K562 (cell line): ENCODE measurements around the gene FXR1. TPM values are rescaled to one million over a fixed set of nuclear protein-coding genes. Genes with fewer than 3 reads are reported as not detected.

ENCODE experiments used
- ATAC-seq: fragments of 200-7000 bp; cut with Tn5 transposase; 3 replicates; pipeline ENCODE4 v1.9.1; 2020; ENCODE audit warnings: moderate library complexity
- BruUV-seq: library from RNA; stranded (reverse); fragments of 400-500 nt; replicated peaks from 2 replicates; lab custom pipeline; 2021; lab: Mats Ljungman, UMichigan
- CTCF ChIA-PET: fragments of 300-600 bp; formaldehyde crosslinking; extraction: SDS; loops from one replicate; lab custom pipeline; 2021; ENCODE audit warnings: low intra/inter-chr PET ratio; lab: Yijun Ruan, JAX
- POLR2A ChIA-PET: fragments of 300-600, 350-650 bp; sonication (Branson Sonifier 250); formaldehyde crosslinking; extraction: SDS; loops from one replicate; lab custom pipeline; 2021; ENCODE audit warnings: antibody characterized with exemption, inconsistent platforms; lab: Yijun Ruan, JAX
- DNase-seq, 4 experiments: peaks; one replicate each; pipeline versions ENCODE4 v3.0.0 to v3.0.0-alpha.2; 2011 to 2018; ENCODE audit warnings: low spot score in 3 of 4, mixed read lengths in 3 of 4; ENCODE audit errors: extremely low read depth in 1 of 4
- FAIRE-seq: peaks from 2 replicates; lab custom pipeline; 2011; peaks lifted over from hg19 to GRCh38; lab: Jason Lieb, UNC
- H2AFZ ChIP-seq: 2 replicates; pipeline ENCODE4 v1.6.0; 2011; ENCODE audit warnings: low read depth, low read length, control low read depth, inconsistent platforms
- H3K27ac ChIP-seq: fragments of 200-600 bp; 3 replicates; pipeline ENCODE4 v1.8.0; 2011; ENCODE audit warnings: low read depth, mild to moderate bottlenecking, control low read depth, inconsistent platforms, low read length, moderate library complexity, mixed read lengths; ENCODE audit errors: extremely low read depth
- H3K27me3 ChIP-seq, 2 experiments: fragments of 300-600 bp in 1 of 2; 2 replicates in 1 of 2; 3 replicates in 1 of 2; pipeline versions ENCODE4 v1.6.0 to v1.8.0; 2011; ENCODE audit warnings: inconsistent platforms in 2 of 2, low read length in 2 of 2, mild to moderate bottlenecking in 1 of 2, mixed read lengths in 1 of 2, moderate library complexity in 1 of 2; ENCODE audit not compliant: control insufficient read depth in 2 of 2, insufficient read depth in 2 of 2
- H3K36me3 ChIP-seq: fragments of 300-600 bp; 3 replicates; pipeline ENCODE4 v1.8.0; 2011; ENCODE audit warnings: mild to moderate bottlenecking, low read length, inconsistent platforms; ENCODE audit not compliant: control insufficient read depth, insufficient read depth
- H3K4me1 ChIP-seq, 2 experiments: fragments of 200-600 bp in 1 of 2; replicated peaks in 1 of 2; 2 replicates in 1 of 2; 3 replicates in 1 of 2; pipeline versions ENCODE4 v1.5.1 to v1.8.0; 2011; ENCODE audit warnings: inconsistent platforms in 2 of 2, low read length in 2 of 2, mild to moderate bottlenecking in 1 of 2, mixed read lengths in 1 of 2, moderate library complexity in 1 of 2; ENCODE audit not compliant: control insufficient read depth in 2 of 2, insufficient read depth in 2 of 2
- H3K4me2 ChIP-seq: 2 replicates; pipeline ENCODE4 v1.6.1; 2011; ENCODE audit warnings: low read length, control low read depth, inconsistent platforms, mixed read lengths; ENCODE audit not compliant: insufficient read depth
- H3K4me3 ChIP-seq: fragments of 200-600 bp; sonication (generic), shearing (Covaris generic); 2 replicates; pipeline ENCODE4 v1.5.1; 2016; ENCODE audit warnings: control low read depth, inconsistent platforms
- H3K79me2 ChIP-seq: fragments of 200-600 bp; 3 replicates; pipeline ENCODE4 v1.8.0; 2011; ENCODE audit warnings: low read length, inconsistent platforms; ENCODE audit not compliant: control insufficient read depth, insufficient read depth
- H3K9ac ChIP-seq, 2 experiments: 2 replicates each; pipeline versions ENCODE4 v1.6.0 to v1.6.1; 2011; ENCODE audit warnings: low read depth in 2 of 2, low read length in 2 of 2, control low read depth in 1 of 2, inconsistent platforms in 1 of 2, mild to moderate bottlenecking in 1 of 2, mixed read lengths in 1 of 2; ENCODE audit not compliant: insufficient read depth in 1 of 2
- H3K9me1 ChIP-seq: one replicate; pipeline ENCODE4 v1.6.0; 2011; ENCODE audit warnings: inconsistent platforms, mild to moderate bottlenecking, low read length, moderate library complexity; ENCODE audit not compliant: control insufficient read depth, insufficient read depth
- H3K9me3 ChIP-seq: replicated peaks from 2 replicates; pipeline ENCODE4 v1.5.1; 2011; ENCODE audit warnings: low read depth, low read length, inconsistent platforms; ENCODE audit not compliant: control insufficient read depth, insufficient read depth
- H4K20me1 ChIP-seq: replicated peaks from 2 replicates; pipeline ENCODE4 v1.6.1; 2011; ENCODE audit warnings: low read length, inconsistent platforms, mixed read lengths; ENCODE audit not compliant: control insufficient read depth, insufficient read depth
- CCAR2 ChIP-seq: fragments of 200-400 bp; formaldehyde crosslinking; IDR thresholded peaks from 2 replicates; pipeline ENCODE4 v1.6.1; 2017; ENCODE audit warnings: mild to moderate bottlenecking, low read depth, low read length
- KLF16 ChIP-seq: IDR thresholded peaks from 2 replicates; pipeline ENCODE4 v1.6.1; 2016; ENCODE audit warnings: antibody characterized with exemption
- NELFE ChIP-seq: IDR thresholded peaks from 2 replicates; pipeline ENCODE4 v1.6.1; 2011; ENCODE audit warnings: mild to moderate bottlenecking; ENCODE audit not compliant: insufficient read depth, insufficient read length
- POLR2AphosphoS2 ChIP-seq: IDR thresholded peaks from 2 replicates; pipeline ENCODE4 v1.6.1; 2012; ENCODE audit warnings: low read length, improper control_type of control experiment
- RBM17 ChIP-seq: fragments of 200-400 bp; formaldehyde crosslinking; IDR thresholded peaks from 2 replicates; pipeline ENCODE4 v1.6.1; 2017; ENCODE audit warnings: low read depth, mild to moderate bottlenecking, low read length, borderline replicate concordance
- RUNX1 ChIP-seq: sonication (generic); IDR thresholded peaks from 2 replicates; pipeline ENCODE4 v1.6.1; 2016; ENCODE audit warnings: antibody characterized with exemption, low read depth
- SP1 ChIP-seq: sonication (generic); formaldehyde crosslinking; IDR thresholded peaks from 2 replicates; pipeline ENCODE4 v1.8.1; 2022; ENCODE audit warnings: mild to moderate bottlenecking, missing genetic modification reagents
- SRF ChIP-seq, 2 experiments: fragments of 250-450, 450-650 bp in 1 of 2; sonication (Bioruptor Pico) in 1 of 2; sonication (generic) in 1 of 2; formaldehyde crosslinking; IDR thresholded peaks; 2 replicates each; pipeline versions ENCODE4 v1.5.0 to v1.5.1; 2020 to 2022; ENCODE audit warnings: mild to moderate bottlenecking in 1 of 2, missing genetic modification reagents in 1 of 2
- TCF3 ChIP-seq: sonication (generic); formaldehyde crosslinking; IDR thresholded peaks from 2 replicates; pipeline ENCODE4 v1.4.0; 2020; ENCODE audit warnings: mild to moderate bottlenecking, missing genetic modification reagents
- ZBTB8A ChIP-seq: fragments of 450-650 bp; IDR thresholded peaks from 2 replicates; pipeline ENCODE4 v1.6.1; 2018; ENCODE audit warnings: mild to moderate bottlenecking, moderate library complexity; ENCODE audit not compliant: partially characterized antibody
- ZNF134 ChIP-seq: fragments of 250-450 bp; sonication (Bioruptor Pico); conservative IDR thresholded peaks from 2 replicates; pipeline ENCODE4 v1.4.0; 2020
- ZNF174 ChIP-seq: fragments of 250-450 bp; sonication (Bioruptor Pico); IDR thresholded peaks from 2 replicates; pipeline ENCODE4 v1.4.0; 2020; ENCODE audit warnings: mild to moderate bottlenecking
- ZNF696 ChIP-seq: fragments of 250-450 bp; sonication (Bioruptor Pico); conservative IDR thresholded peaks from 2 replicates; pipeline ENCODE4 v1.4.0; 2020; ENCODE audit warnings: mild to moderate bottlenecking, moderate library complexity
- WGBS: fragments of 100-300 bp; shearing (Covaris generic); methylation state at CpG from one replicate; pipeline ENCODE4 v1.1.6; 2016; ENCODE audit warnings: low coverage, mixed read lengths; ENCODE audit not compliant: insufficient coverage; ENCODE audit errors: missing lambda C conversion rate; 5-methylcytosine and 5-hydroxymethylcytosine counted together
- in situ Hi-C: fragments of 300-500 bp; cut with MboI; formaldehyde crosslinking; loops from 4 replicates; pipeline ENCODE4 v1.15.0; 2018; ENCODE audit warnings: inconsistent platforms, mixed read lengths
- intact Hi-C: fragments of 100-400 bp; cut with micrococcal nuclease; formaldehyde crosslinking; loops from 2 replicates; pipeline ENCODE4 v1.14.2; 2022
- polyA plus RNA-seq, 8 experiments: library from polyadenylated mRNA; depleted of rRNA in 4 of 8; stranded (reverse) in 5 of 8; unstranded in 3 of 8; fragments of >200 nt; fragmentation: Nextera tagmentation in 2 of 8; fragmentation: Illumina TruSeq in 1 of 8; extraction: Ambion mirVana in 2 of 8; extraction: Trizol in 1 of 8; gene quantifications; 2 replicates each; pipeline versions ENCODE4 v1.2.1 to v1.2.3, GENCODE V29; 2011 to 2014; ENCODE audit warnings: inconsistent platforms in 1 of 8, missing spikeins in 1 of 8
- total RNA-seq, 7 experiments: library from RNA; depleted of rRNA in 6 of 7; stranded (reverse); fragments of >200 nt in 6 of 7; fragmentation: Illumina TruSeq in 2 of 7; extraction: Trizol in 2 of 7; gene quantifications; 2 replicates each; pipeline versions ENCODE4 v1.2.1 to v1.2.3, GENCODE V29; 2011 to 2021; ENCODE audit warnings: low replicate concordance in 1 of 7
- TF ChIP-seq, protein P1 (sequence below): fragments of 450-650 bp; conservative IDR thresholded peaks from 2 replicates; pipeline ENCODE4 v1.6.1; 2016; ENCODE audit warnings: missing genetic modification characterization, low read depth, mild to moderate bottlenecking, missing compliant biosample characterization, moderate library complexity
- TF ChIP-seq, protein P2 (sequence below): fragments of 450-650 bp; formaldehyde crosslinking; IDR thresholded peaks from 2 replicates; pipeline ENCODE4 v1.4.0; 2020; ENCODE audit warnings: mild to moderate bottlenecking, moderate library complexity

Gene FXR1
- total and polyA plus RNA-seq, 9 of the 15 experiments (the other 6 are each of a cell fraction or from before 2014, with no cell fraction given) = 59.4 to 177 (median 136) TPM

DNA sequence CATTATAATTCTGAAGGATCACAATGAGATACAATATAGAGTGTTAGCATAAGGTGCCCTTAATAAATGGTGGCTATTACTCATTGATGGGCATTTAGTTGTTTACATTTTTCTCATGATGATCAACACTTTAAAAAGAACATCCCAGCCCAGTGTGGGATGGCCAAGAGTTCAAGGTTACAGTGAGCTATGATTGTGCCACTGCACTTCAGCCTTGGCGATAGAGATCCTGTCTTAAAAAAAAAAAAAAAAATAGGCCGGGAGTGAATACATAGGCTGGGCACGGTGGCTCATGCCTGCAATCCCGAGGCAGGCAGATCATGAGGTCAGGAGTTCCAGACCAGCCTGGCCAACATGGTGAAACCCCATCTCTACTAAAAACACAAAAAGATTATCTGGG lies 1.6 kb upstream of the FXR1 start:
- FAIRE-seq = no peak
- H3K27me3 ChIP-seq = no peaks in the 10 kb centered on the region
- peaks cover 34% of the 10 kb centered on the region for H3K79me2 ChIP-seq
- POLR2A ChIA-PET = interaction anchor here (2.8 kb wide), 1 partner anchor 13 kb away, joined by 15 read pairs; no protein-coding TSS in a partner anchor
- no peak for ATAC-seq
- WGBS = 67% methylated on average over 3 of the region's 4 CpGs
- H4K20me1 ChIP-seq = peaks cover 29% of the 10 kb centered on the region
- no peak overlapping the region for H2AFZ ChIP-seq
- intact Hi-C loops (loop anchor here (5.0 to 10.0 kb wide), 2 partner anchors 104 to 794 kb away; no protein-coding TSS in a partner anchor), in situ Hi-C loops (no loop called here)
- H3K9ac ChIP-seq = no peak overlapping the region
- no TSS peak for BruUV-seq
- no peak for DNase-seq
- peaks cover 3 to 12% of the 10 kb centered on the region in 2 experiments; a peak in 3 of 5 replicates for H3K4me1 ChIP-seq
- H3K36me3 ChIP-seq = peaks cover 20% of the 10 kb centered on the region
- peaks cover 3% of the 10 kb centered on the region for H3K9me1 ChIP-seq
- CTCF ChIA-PET = no interaction called here
- no peaks in the 10 kb centered on the region for H3K9me3 ChIP-seq
- no peak overlapping the region for H3K27ac ChIP-seq
- no peak overlapping the region for H3K4me2 ChIP-seq
- no peak overlapping the region for H3K4me3 ChIP-seq
- TF ChIP-seq TCF3 = no peak
- TF ChIP-seq POLR2AphosphoS2 = no peak
- no peak for TF ChIP-seq ZNF174 (CRISPR knock-in tag)
- TF ChIP-seq SRF (CRISPR knock-in tag; IDR thresholded peaks at IDR 0.05) = no peak
- TF ChIP-seq NELFE = no peak
- no peak for TF ChIP-seq ZNF134 (CRISPR knock-in tag)
- TF ChIP-seq KLF16 = no peak
- no peak for TF ChIP-seq SP1
- no peak for TF ChIP-seq ZNF696
- no peak for TF ChIP-seq CCAR2
- TF ChIP-seq ZBTB8A = no peak
- TF ChIP-seq RBM17 = no peak
- TF ChIP-seq, protein P1, sequence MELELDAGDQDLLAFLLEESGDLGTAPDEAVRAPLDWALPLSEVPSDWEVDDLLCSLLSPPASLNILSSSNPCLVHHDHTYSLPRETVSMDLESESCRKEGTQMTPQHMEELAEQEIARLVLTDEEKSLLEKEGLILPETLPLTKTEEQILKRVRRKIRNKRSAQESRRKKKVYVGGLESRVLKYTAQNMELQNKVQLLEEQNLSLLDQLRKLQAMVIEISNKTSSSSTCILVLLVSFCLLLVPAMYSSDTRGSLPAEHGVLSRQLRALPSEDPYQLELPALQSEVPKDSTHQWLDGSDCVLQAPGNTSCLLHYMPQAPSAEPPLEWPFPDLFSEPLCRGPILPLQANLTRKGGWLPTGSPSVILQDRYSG = no peak
- TF ChIP-seq, protein P2, sequence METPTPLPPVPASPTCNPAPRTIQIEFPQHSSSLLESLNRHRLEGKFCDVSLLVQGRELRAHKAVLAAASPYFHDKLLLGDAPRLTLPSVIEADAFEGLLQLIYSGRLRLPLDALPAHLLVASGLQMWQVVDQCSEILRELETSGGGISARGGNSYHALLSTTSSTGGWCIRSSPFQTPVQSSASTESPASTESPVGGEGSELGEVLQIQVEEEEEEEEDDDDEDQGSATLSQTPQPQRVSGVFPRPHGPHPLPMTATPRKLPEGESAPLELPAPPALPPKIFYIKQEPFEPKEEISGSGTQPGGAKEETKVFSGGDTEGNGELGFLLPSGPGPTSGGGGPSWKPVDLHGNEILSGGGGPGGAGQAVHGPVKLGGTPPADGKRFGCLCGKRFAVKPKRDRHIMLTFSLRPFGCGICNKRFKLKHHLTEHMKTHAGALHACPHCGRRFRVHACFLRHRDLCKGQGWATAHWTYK = no peak
- no peak for TF ChIP-seq RUNX1
